GM21717 (cell line): ENCODE data around the gene GOLGA6D.
"Not testable (repeated sequence)": the region's sequence is repeated elsewhere in the genome, so short reads cannot be mapped to it uniquely, and the experiment has no call there.

ENCODE experiments used
- ATAC-seq: cut with Tn5 transposase; IDR thresholded peaks from one replicate; pipeline ENCODE4 v1.9.1; 2021; ENCODE audit warnings: mild to moderate bottlenecking, moderate library complexity; ENCODE audit not compliant: unreplicated experiment

GOLGA6D gene

DNA sequence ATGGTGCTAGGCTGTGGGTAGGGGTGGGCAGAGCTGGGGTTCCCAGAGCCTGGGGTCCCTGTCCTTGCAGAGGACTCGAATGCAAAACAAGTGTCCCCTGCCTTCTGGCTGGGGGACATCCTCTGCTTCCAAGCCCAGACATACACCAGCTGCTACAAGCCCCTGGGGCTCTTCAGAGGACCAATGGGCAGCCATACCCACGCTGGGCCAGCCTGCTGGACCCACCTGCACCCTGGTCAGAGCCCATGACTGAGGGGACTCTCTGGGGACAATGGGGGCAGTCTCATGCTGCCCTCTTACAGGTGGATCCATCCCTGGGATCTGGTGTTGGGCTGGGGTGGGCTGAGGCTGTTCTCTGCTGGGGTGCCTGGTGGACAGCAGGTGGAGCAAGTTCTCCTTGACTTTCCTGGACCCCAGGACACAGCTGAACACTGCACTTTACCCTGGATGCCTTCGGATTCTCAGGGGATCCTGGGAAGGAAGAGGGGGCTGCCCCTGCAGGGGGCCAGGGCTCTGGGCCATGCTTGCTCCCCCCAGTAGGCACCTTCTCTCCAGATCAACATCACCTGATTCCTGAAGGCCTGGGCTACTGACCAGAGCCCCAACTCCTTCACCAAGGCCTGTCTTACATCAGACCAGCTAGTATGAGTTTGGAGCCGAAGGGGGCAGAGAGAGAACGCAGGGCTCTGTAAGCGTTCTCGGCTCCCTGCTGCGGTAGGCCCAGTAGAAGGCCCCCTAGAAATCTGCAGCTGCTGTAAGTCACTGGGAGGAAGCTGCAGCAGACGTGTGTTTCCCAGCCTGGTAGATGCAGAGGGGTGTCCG is 46.1 kb downstream of the GOLGA6D start:
- no peak for ATAC-seq

DNA sequence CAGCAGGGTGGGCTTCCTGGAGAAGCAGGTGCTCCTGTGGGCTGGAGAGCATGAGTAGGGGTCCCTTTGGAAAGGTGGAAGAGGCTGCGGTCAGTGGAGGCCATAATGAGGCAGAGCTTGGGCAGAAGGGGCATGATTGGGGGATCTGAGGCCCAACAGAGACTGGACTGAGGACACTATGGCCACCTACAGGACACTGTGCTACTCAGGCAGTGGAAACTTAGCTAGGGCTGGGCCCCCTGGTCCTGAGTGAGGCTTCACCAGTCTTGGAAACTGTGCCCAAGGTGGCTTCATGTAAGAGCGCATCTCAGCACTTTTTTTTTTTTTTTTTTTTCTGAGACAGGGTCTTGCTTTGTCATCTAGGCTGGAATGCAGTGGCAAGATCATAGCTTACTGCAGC is 46.9 kb downstream of the GOLGA6D start:
- ATAC-seq: no peak

DNA sequence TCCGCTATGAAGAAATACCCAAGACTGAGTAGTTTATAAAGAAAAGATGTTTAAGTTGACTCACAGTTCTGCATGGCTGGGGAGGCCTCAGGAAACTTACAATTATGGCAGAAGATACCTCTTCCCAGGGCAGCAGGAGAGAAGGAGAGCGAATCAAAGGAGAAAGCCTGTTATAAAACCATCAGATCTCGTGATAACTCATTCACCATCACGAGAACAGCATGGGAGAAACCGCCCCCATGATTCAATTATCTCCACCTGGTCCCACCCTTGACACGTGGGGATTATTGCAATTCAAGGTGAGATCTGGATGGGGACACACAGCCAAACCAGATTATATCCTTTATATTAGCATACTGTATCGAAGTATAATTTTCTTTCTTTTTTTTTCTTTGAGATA is 49.5 kb downstream of the GOLGA6D start:
- not testable (repeated sequence) for ATAC-seq

DNA sequence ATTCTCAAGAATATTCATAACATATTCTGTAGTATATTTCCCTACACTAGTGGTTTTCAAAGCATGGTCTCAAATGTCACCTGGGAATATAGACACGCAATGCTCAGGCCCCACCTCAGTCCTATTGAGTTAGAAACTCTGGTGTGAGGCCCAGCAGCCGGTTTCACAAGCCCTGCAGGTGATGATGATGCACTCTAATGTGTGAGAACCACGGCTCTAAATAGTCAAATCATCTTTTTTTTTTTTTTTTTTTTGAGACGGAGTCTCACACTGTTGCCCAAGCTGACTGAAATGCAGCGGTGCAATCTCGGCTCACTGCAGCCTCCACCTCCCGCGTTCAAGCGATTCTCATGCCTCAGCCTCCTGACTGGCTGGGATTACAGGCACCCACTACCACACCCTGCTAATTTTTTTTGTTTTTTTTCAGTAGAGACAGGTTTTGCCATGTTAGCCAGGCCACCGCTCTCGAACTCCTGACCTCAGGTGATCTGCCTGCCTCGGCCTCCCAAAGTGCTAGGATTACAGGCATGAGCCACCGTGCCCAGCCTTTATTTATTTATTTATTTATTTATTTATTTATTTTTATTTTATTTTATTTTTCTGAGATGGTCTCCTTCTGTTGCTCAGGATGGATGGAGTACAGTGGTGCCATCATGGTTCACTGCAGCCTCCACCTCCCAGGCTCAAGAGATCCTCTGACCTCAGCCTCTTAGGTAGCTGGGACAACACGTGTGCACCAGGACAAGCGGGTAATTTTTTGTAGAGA is 51.2 kb downstream of the GOLGA6D start:
- ATAC-seq: not testable (repeated sequence)

DNA sequence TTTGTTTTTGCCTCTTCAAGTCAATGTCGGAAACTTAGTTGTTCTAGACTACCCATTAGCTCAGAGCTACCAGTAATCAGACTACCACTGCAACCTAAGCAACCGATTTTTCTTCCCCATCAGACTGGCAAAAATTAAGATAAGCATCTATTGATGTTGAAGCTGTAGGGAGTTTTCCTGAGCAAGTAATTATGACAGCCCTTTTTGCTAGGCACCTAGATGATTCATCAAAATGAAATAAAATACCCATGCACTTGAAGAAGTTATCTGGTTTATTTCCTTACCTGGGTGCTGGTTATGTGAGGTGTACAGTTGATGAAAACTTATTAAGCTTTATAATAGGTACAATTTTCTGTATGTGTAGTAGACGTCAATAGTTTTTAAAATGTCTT is 52.7 kb downstream of the GOLGA6D start:
- no peak for ATAC-seq

DNA sequence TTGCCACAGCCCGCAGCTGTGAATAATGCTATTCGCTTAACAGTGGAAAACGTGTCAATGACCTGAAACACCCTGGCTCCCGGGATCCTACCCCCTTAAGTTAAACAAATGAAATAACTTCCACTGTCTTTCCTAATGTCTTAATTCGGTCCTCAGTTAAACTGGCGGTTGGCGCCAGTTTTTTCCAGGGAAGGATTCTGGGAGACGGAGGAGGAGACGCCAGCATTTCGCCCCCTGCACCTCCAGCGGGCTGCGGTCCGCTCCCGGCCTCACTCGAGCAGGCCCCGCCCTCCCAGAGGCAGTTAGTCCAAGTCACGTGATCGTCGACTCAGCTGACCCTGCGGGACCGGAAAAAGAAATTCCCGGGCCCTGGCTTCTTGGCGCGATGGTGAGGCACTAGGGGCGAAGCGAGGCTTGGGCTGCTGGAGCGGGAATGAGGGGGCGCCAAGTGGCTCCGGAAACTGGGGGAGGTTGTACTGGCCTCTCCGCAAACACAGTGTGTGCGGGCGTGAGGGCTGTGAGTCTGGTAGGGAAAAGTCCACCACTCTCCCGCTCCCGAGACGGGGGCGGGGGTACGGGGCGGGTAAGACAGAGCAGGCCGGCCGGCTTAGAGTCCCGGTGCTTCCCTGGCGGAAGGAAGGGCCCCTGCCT is 53.2 kb downstream of the GOLGA6D start, which contains the start of gene COMMD4:
COMMD4 (plus strand) TSS at position 359 of the 651 bp plus-strand sequence; CDS start at position 386, 27 bp downstream.
- ATAC-seq: peak; percentile 63

DNA sequence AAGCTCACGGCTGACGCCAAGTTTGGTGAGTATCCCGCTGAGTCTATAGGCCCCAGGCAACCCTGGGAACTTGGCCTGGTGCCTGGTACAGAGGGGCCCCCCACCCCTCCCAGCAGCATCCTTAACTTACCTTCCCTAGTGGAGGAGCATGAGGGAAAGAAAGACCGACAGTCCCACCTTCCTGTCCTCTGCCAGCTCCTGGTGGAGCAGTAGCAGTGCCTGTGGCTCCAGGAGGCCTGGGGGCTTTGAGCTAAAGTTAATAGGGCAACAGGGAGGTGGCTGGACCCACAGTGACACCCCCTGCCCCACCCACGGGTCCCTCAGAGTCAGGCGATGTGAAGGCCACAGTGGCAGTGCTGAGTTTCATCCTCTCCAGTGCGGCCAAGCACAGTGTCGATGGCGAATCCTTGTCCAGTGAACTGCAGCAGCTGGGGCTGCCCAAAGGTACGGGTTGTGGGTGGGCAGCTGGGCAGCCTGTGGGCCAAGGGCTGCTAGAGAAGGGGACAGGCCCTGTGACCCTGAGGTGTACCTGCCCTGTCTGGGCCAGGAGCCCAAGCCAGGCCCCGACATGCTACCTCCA is 56.1 kb downstream of the GOLGA6D start:
- ATAC-seq: no peak

DNA sequence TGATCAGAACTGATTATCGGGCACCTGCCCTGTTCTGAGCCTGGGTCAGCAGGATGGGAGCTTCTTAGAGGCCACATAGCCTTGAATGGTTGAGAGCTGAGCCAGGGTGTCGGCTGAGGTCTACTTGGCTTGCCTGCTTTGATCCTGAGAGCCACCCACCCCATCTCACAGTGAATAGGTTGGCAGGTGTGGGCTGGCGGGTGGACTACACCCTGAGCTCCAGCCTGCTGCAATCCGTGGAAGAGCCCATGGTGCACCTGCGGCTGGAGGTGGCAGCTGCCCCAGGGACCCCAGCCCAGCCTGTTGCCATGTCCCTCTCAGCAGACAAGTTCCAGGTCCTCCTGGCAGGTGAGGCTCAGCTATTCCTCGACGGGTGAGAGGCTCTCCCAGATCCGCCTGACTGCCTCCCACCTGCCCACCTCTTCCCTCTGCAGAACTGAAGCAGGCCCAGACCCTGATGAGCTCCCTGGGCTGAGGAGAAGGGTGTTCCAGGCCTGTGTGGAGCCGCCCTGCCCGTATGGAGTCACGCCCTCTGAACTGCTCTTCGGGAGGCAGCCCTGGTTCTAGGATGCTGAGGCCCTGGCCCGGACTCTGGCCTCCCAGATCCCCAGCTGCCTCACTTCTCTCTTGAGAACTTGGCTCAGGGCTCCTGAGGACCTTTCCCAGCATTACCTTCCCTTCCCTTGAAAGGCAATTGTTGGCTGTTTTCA is 57.1 kb downstream of the GOLGA6D start:
- no peak for ATAC-seq

DNA sequence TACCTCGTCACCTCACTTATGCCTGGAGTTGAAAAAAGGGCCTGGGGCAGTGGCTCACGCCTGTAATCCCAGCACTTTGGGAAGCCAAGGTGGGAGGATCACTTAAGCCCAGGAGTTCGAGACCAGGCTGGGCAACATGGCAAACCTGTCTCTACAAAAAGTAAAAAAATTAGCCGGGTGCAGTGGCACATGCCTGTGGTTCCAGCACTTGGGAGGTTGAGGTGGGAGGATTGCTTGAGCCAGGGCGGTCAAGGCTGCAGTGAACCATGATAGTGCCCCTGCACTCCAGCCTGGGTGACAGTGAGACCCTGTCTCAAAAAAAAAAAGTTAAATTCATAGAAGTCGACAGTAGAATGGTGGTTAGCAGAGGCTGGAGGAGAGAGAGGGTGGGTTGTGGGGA is 59.6 kb downstream of the GOLGA6D start:
- no peak for ATAC-seq

DNA sequence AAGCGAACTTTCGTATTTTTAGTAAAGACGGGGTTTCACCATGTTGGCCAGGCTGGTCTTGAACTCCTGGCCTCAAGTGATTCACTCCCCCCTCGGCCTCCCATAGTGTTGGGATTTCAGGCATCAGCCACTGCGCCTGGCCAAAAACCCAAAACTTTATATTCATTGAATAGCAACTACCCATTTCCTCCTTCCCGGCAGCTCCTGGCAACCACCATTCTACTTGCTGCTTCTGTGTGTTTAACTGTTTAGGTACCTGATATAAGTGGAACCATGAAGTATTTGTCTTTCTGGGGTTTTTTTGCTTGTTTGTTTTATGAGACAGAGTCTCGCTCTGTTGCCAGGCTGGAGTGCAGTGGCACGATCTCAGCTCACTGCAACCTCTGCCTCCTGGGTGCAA is 61.3 kb downstream of the GOLGA6D start:
- not testable (repeated sequence) for ATAC-seq
